K562 (cell line): ENCODE measurements around the gene OMP. TPM values are rescaled to one million over a fixed set of nuclear protein-coding genes. Genes with fewer than 3 reads are reported as not detected.

Experiments
- ATAC-seq: fragments of 200-7000 bp; cut with Tn5 transposase; 3 replicates; pipeline ENCODE4 v1.9.1; 2020; ENCODE audit warnings: moderate library complexity
- BruUV-seq: library from RNA; stranded (reverse); fragments of 400-500 nt; replicated peaks from 2 replicates; lab custom pipeline; 2021; lab: Mats Ljungman, UMichigan
- CTCF ChIA-PET: fragments of 300-600 bp; formaldehyde crosslinking; extraction: SDS; loops from one replicate; lab custom pipeline; 2021; ENCODE audit warnings: low intra/inter-chr PET ratio; lab: Yijun Ruan, JAX
- POLR2A ChIA-PET: fragments of 300-600, 350-650 bp; sonication (Branson Sonifier 250); formaldehyde crosslinking; extraction: SDS; loops from one replicate; lab custom pipeline; 2021; ENCODE audit warnings: antibody characterized with exemption, inconsistent platforms; lab: Yijun Ruan, JAX
- DNase-seq, 4 experiments: peaks; one replicate each; pipeline versions ENCODE4 v3.0.0 to v3.0.0-alpha.2; 2011 to 2018; ENCODE audit warnings: low spot score in 3 of 4, mixed read lengths in 3 of 4; ENCODE audit errors: extremely low read depth in 1 of 4
- FAIRE-seq: peaks from 2 replicates; lab custom pipeline; 2011; peaks lifted over from hg19 to GRCh38; lab: Jason Lieb, UNC
- H2AFZ ChIP-seq: 2 replicates; pipeline ENCODE4 v1.6.0; 2011; ENCODE audit warnings: low read depth, low read length, control low read depth, inconsistent platforms
- H3K27ac ChIP-seq: fragments of 200-600 bp; 3 replicates; pipeline ENCODE4 v1.8.0; 2011; ENCODE audit warnings: low read depth, mild to moderate bottlenecking, control low read depth, inconsistent platforms, low read length, moderate library complexity, mixed read lengths; ENCODE audit errors: extremely low read depth
- H3K27me3 ChIP-seq, 2 experiments: fragments of 300-600 bp in 1 of 2; 2 replicates in 1 of 2; 3 replicates in 1 of 2; pipeline versions ENCODE4 v1.6.0 to v1.8.0; 2011; ENCODE audit warnings: inconsistent platforms in 2 of 2, low read length in 2 of 2, mild to moderate bottlenecking in 1 of 2, mixed read lengths in 1 of 2, moderate library complexity in 1 of 2; ENCODE audit not compliant: control insufficient read depth in 2 of 2, insufficient read depth in 2 of 2
- H3K36me3 ChIP-seq: fragments of 300-600 bp; 3 replicates; pipeline ENCODE4 v1.8.0; 2011; ENCODE audit warnings: mild to moderate bottlenecking, low read length, inconsistent platforms; ENCODE audit not compliant: control insufficient read depth, insufficient read depth
- H3K4me1 ChIP-seq, 2 experiments: fragments of 200-600 bp in 1 of 2; replicated peaks in 1 of 2; 2 replicates in 1 of 2; 3 replicates in 1 of 2; pipeline versions ENCODE4 v1.5.1 to v1.8.0; 2011; ENCODE audit warnings: inconsistent platforms in 2 of 2, low read length in 2 of 2, mild to moderate bottlenecking in 1 of 2, mixed read lengths in 1 of 2, moderate library complexity in 1 of 2; ENCODE audit not compliant: control insufficient read depth in 2 of 2, insufficient read depth in 2 of 2
- H3K4me2 ChIP-seq: 2 replicates; pipeline ENCODE4 v1.6.1; 2011; ENCODE audit warnings: low read length, control low read depth, inconsistent platforms, mixed read lengths; ENCODE audit not compliant: insufficient read depth
- H3K4me3 ChIP-seq: fragments of 200-600 bp; sonication (generic), shearing (Covaris generic); 2 replicates; pipeline ENCODE4 v1.5.1; 2016; ENCODE audit warnings: control low read depth, inconsistent platforms
- H3K79me2 ChIP-seq: fragments of 200-600 bp; 3 replicates; pipeline ENCODE4 v1.8.0; 2011; ENCODE audit warnings: low read length, inconsistent platforms; ENCODE audit not compliant: control insufficient read depth, insufficient read depth
- H3K9ac ChIP-seq, 2 experiments: 2 replicates each; pipeline versions ENCODE4 v1.6.0 to v1.6.1; 2011; ENCODE audit warnings: low read depth in 2 of 2, low read length in 2 of 2, control low read depth in 1 of 2, inconsistent platforms in 1 of 2, mild to moderate bottlenecking in 1 of 2, mixed read lengths in 1 of 2; ENCODE audit not compliant: insufficient read depth in 1 of 2
- H3K9me1 ChIP-seq: one replicate; pipeline ENCODE4 v1.6.0; 2011; ENCODE audit warnings: inconsistent platforms, mild to moderate bottlenecking, low read length, moderate library complexity; ENCODE audit not compliant: control insufficient read depth, insufficient read depth
- H3K9me3 ChIP-seq: replicated peaks from 2 replicates; pipeline ENCODE4 v1.5.1; 2011; ENCODE audit warnings: low read depth, low read length, inconsistent platforms; ENCODE audit not compliant: control insufficient read depth, insufficient read depth
- H4K20me1 ChIP-seq: replicated peaks from 2 replicates; pipeline ENCODE4 v1.6.1; 2011; ENCODE audit warnings: low read length, inconsistent platforms, mixed read lengths; ENCODE audit not compliant: control insufficient read depth, insufficient read depth
- GTF2F1 ChIP-seq: IDR thresholded peaks from 2 replicates; pipeline ENCODE4 v1.6.1; 2011; ENCODE audit warnings: low read depth, low read length, improper control_type of control experiment
- PPARD ChIP-seq: fragments of 250-450 bp; sonication (Bioruptor Pico); IDR thresholded peaks from 2 replicates; pipeline ENCODE4 v1.8.0; 2022; ENCODE audit warnings: inconsistent platforms, mild to moderate bottlenecking, moderate library complexity
- XRCC5 ChIP-seq: fragments of 200-400 bp; formaldehyde crosslinking; IDR thresholded peaks from 2 replicates; pipeline ENCODE4 v1.6.1; 2017; ENCODE audit warnings: low read depth, mild to moderate bottlenecking, low read length
- ZFX ChIP-seq: sonication (generic); formaldehyde crosslinking; IDR thresholded peaks from 2 replicates; pipeline ENCODE4 v1.8.0; 2022; ENCODE audit warnings: mild to moderate bottlenecking, missing genetic modification reagents, moderate library complexity
- WGBS: fragments of 100-300 bp; shearing (Covaris generic); methylation state at CpG from one replicate; pipeline ENCODE4 v1.1.6; 2016; ENCODE audit warnings: low coverage, mixed read lengths; ENCODE audit not compliant: insufficient coverage; ENCODE audit errors: missing lambda C conversion rate; 5-methylcytosine and 5-hydroxymethylcytosine counted together
- in situ Hi-C: fragments of 300-500 bp; cut with MboI; formaldehyde crosslinking; loops from 4 replicates; pipeline ENCODE4 v1.15.0; 2018; ENCODE audit warnings: inconsistent platforms, mixed read lengths
- intact Hi-C: fragments of 100-400 bp; cut with micrococcal nuclease; formaldehyde crosslinking; loops from 2 replicates; pipeline ENCODE4 v1.14.2; 2022
- polyA plus RNA-seq, 8 experiments: library from polyadenylated mRNA; depleted of rRNA in 4 of 8; stranded (reverse) in 5 of 8; unstranded in 3 of 8; fragments of >200 nt; fragmentation: Nextera tagmentation in 2 of 8; fragmentation: Illumina TruSeq in 1 of 8; extraction: Ambion mirVana in 2 of 8; extraction: Trizol in 1 of 8; gene quantifications; 2 replicates each; pipeline versions ENCODE4 v1.2.1 to v1.2.3, GENCODE V29; 2011 to 2014; ENCODE audit warnings: inconsistent platforms in 1 of 8, missing spikeins in 1 of 8
- total RNA-seq, 7 experiments: library from RNA; depleted of rRNA in 6 of 7; stranded (reverse); fragments of >200 nt in 6 of 7; fragmentation: Illumina TruSeq in 2 of 7; extraction: Trizol in 2 of 7; gene quantifications; 2 replicates each; pipeline versions ENCODE4 v1.2.1 to v1.2.3, GENCODE V29; 2011 to 2021; ENCODE audit warnings: low replicate concordance in 1 of 7

The OMP gene
- total and polyA plus RNA-seq, 9 of the 15 experiments (the other 6 are each of a cell fraction or from before 2014, with no cell fraction given): not detected

GRCh38 chr11:77090046-77090372 is 12.6 kb upstream of the OMP start (continued):
- TF ChIP-seq PPARD (no peak), XRCC5 (no peak)

GRCh38 chr11:77090373-77091111 is 12.1 kb upstream of the OMP start:
- Histone ChIP-seq H3K9me1 (no peaks in the 10 kb centered on the region), H3K79me2 (no peaks in the 10 kb centered on the region), H3K27ac (no peak overlapping the region), H3K36me3 (no peaks in the 10 kb centered on the region), H3K27me3 (peaks cover 0 to 30% of the 10 kb centered on the region in 2 experiments; a peak in 3 of 5 replicates), H3K4me3 (no peak overlapping the region), H3K4me2 (no peak overlapping the region), H3K4me1 (peaks cover 0 to 16% of the 10 kb centered on the region in 2 experiments; a peak in 3 of 5 replicates), H3K9ac (peak overlapping the region in 1 of 2 experiments; percentile 42; a peak in 1 of 4 replicates), H3K9me3 (no peaks in the 10 kb centered on the region), H4K20me1 (peaks cover 7% of the 10 kb centered on the region; the same call in 1 of the 2 replicates), H2AFZ (no peak overlapping the region)
- ChIA-PET POLR2A (interaction anchor here (0.6 to 0.9 kb wide), 3 partner anchors 18 to 238 kb away, joined by 3 to 8 read pairs (median 3); no protein-coding TSS in a partner anchor), CTCF (interaction anchor here (0.9 to 3.9 kb wide), 3 partner anchors 36 to 357 kb away, joined by 5 to 50 read pairs (median 6); no protein-coding TSS in a partner anchor)
- intact Hi-C loops: loop anchor here (1.0 to 5.0 kb wide), 3 partner anchors 20 to 358 kb away; no protein-coding TSS in a partner anchor
- DNase-seq (no peak), FAIRE-seq (no peak), ATAC-seq (no peak)
- no TSS peak for BruUV-seq
- WGBS: 10% methylated on average over 11 of the region's 13 CpGs
- in situ Hi-C loops: loop anchor here (5.0 kb wide), 1 partner anchor 43 kb away; no protein-coding TSS in a partner anchor
- TF ChIP-seq ZFX (CRISPR knock-in tag): peak; percentile 12; the same call in 1 of the 2 replicates
- no peak for TF ChIP-seq GTF2F1
